H1 (cell line): ENCODE measurements around the gene ADA. TPM values are rescaled to one million over a fixed set of nuclear protein-coding genes. Genes with fewer than 3 reads are reported as not detected.

Source experiments
- CTCF ChIA-PET: fragments of 300-600 bp; sonication (Branson Sonifier 250); formaldehyde crosslinking; loops from one replicate; lab custom pipeline; 2021; ENCODE audit not compliant: partially characterized antibody; lab: Charles Lee
- POLR2A ChIA-PET: fragments of 300-600 bp; sonication (Branson Sonifier 250); formaldehyde crosslinking; loops from one replicate; lab custom pipeline; 2021; ENCODE audit warnings: inconsistent platforms; ENCODE audit not compliant: partially characterized antibody; lab: Charles Lee
- DNase-seq, 2 experiments: peaks; one replicate each; pipeline versions ENCODE4 v3.0.0 to v3.0.0-alpha.2; 2010 to 2022; ENCODE audit warnings: low spot score in 2 of 2, low read depth in 1 of 2, mixed read lengths in 1 of 2
- FAIRE-seq: peaks from 2 replicates; lab custom pipeline; 2011; peaks lifted over from hg19 to GRCh38; lab: Jason Lieb, UNC
- H2AFZ ChIP-seq: 2 replicates; pipeline ENCODE4 v1.8.1; 2012; ENCODE audit warnings: low read length, inconsistent platforms
- H2AK5ac ChIP-seq: 2 replicates; pipeline ENCODE4 v1.6.1; 2013; ENCODE audit warnings: low read depth, low read length
- H2BK120ac ChIP-seq: replicated peaks from 2 replicates; pipeline ENCODE3; 2013; ENCODE audit warnings: low read depth, low read length, inconsistent platforms
- H2BK12ac ChIP-seq: 2 replicates; pipeline ENCODE4 v1.6.1; 2013; ENCODE audit warnings: low read depth, low read length
- H2BK15ac ChIP-seq: 2 replicates; pipeline ENCODE4 v1.6.1; 2013; ENCODE audit warnings: low read length
- H2BK20ac ChIP-seq: 2 replicates; pipeline ENCODE4 v1.6.1; 2013; ENCODE audit warnings: low read length
- H2BK5ac ChIP-seq: 2 replicates; pipeline ENCODE4 v1.6.1; 2013; ENCODE audit warnings: low read depth, low read length
- H3K14ac ChIP-seq: 2 replicates; pipeline ENCODE4 v1.6.1; 2013; ENCODE audit warnings: inconsistent platforms; ENCODE audit not compliant: insufficient read length
- H3K18ac ChIP-seq: 2 replicates; pipeline ENCODE4 v1.6.1; 2013; ENCODE audit warnings: low read length; ENCODE audit errors: extremely low read depth
- H3K23ac ChIP-seq: 2 replicates; pipeline ENCODE4 v1.6.1; 2013; ENCODE audit warnings: inconsistent platforms; ENCODE audit not compliant: insufficient read length
- H3K23me2 ChIP-seq: 2 replicates; pipeline ENCODE4 v1.6.1; 2013; ENCODE audit warnings: low read depth, low read length
- H3K27ac ChIP-seq: 2 replicates; pipeline ENCODE4 v1.6.1; 2011; ENCODE audit warnings: low read depth, low read length, inconsistent platforms
- H3K27me3 ChIP-seq, 4 experiments: replicated peaks in 1 of 4; 1 replicate in 1 of 4; 2 replicates in 3 of 4; pipeline versions ENCODE4 v1.6.1 to v1.8.1; 2011 to 2013; ENCODE audit warnings: low read length in 3 of 4, mild to moderate bottlenecking in 3 of 4, inconsistent platforms in 2 of 4, mixed read lengths in 2 of 4, moderate library complexity in 1 of 4; ENCODE audit not compliant: control insufficient read depth in 3 of 4, insufficient read depth in 3 of 4; ENCODE audit errors: extremely low read depth in 1 of 4
- H3K36me3 ChIP-seq, 4 experiments: 2 replicates each; pipeline versions ENCODE4 v1.6.1 to v1.8.1; 2011 to 2013; ENCODE audit warnings: mild to moderate bottlenecking in 4 of 4, low read length in 3 of 4, moderate library complexity in 2 of 4, control low read depth in 1 of 4, inconsistent platforms in 1 of 4; ENCODE audit not compliant: insufficient read depth in 4 of 4, control insufficient read depth in 2 of 4
- H3K4ac ChIP-seq: replicated peaks from 2 replicates; pipeline ENCODE3; 2013; ENCODE audit warnings: low read length, low read depth, mixed read lengths, inconsistent platforms; ENCODE audit not compliant: insufficient read length
- H3K4me1 ChIP-seq, 4 experiments: replicated peaks in 1 of 4; 1 replicate in 1 of 4; 2 replicates in 3 of 4; pipeline versions ENCODE4 v1.6.1 to v1.8.1; 2011 to 2013; ENCODE audit warnings: low read length in 3 of 4, inconsistent platforms in 2 of 4, mixed read lengths in 1 of 4; ENCODE audit not compliant: insufficient read depth in 4 of 4, control insufficient read depth in 3 of 4
- H3K4me2 ChIP-seq, 2 experiments: 2 replicates each; pipeline versions ENCODE4 v1.6.1 to v1.8.1; 2011 to 2013; ENCODE audit warnings: low read depth in 2 of 2, low read length in 2 of 2, control low read depth in 1 of 2, inconsistent platforms in 1 of 2, mild to moderate bottlenecking in 1 of 2; ENCODE audit not compliant: insufficient read depth in 1 of 2
- H3K4me3 ChIP-seq, 4 experiments: fragments of 200-600, 300-600 bp in 1 of 4; sonication (generic), shearing (Covaris generic), sonication (Bioruptor Twin) in 1 of 4; 2 replicates each; pipeline versions ENCODE4 v1.5.1 to v1.8.1; 2011 to 2016; ENCODE audit warnings: low read length in 4 of 4, low read depth in 3 of 4, control low read depth in 2 of 4, inconsistent platforms in 2 of 4, mild to moderate bottlenecking in 2 of 4, mixed read lengths in 1 of 4, moderate library complexity in 1 of 4; ENCODE audit not compliant: insufficient read depth in 2 of 4; ENCODE audit errors: extremely low read depth in 1 of 4
- H3K56ac ChIP-seq: replicated peaks from 2 replicates; pipeline ENCODE3; 2013; ENCODE audit warnings: low read depth, mild to moderate bottlenecking, mixed read lengths, low read length, inconsistent platforms; ENCODE audit not compliant: insufficient read length
- H3K79me1 ChIP-seq: 2 replicates; pipeline ENCODE4 v1.6.1; 2013; ENCODE audit warnings: low read depth, low read length, control low read depth
- H3K79me2 ChIP-seq, 2 experiments: 2 replicates each; pipeline versions ENCODE4 v1.6.1 to v1.8.1; 2012 to 2013; ENCODE audit warnings: low read length in 2 of 2, mild to moderate bottlenecking in 2 of 2, inconsistent platforms in 1 of 2; ENCODE audit not compliant: insufficient read depth in 2 of 2, control insufficient read depth in 1 of 2
- H3K9ac ChIP-seq, 4 experiments: replicated peaks in 1 of 4; 1 replicate in 1 of 4; 2 replicates in 3 of 4; pipeline versions ENCODE4 v1.6.1 to v1.8.1; 2011 to 2013; ENCODE audit warnings: low read depth in 3 of 4, low read length in 3 of 4, control low read depth in 2 of 4, mild to moderate bottlenecking in 2 of 4, moderate library complexity in 2 of 4, inconsistent platforms in 1 of 4; ENCODE audit errors: extremely low read depth in 1 of 4
- H3K9me3 ChIP-seq, 2 experiments: 2 replicates each; pipeline versions ENCODE4 v1.6.1 to v1.8.1; 2012 to 2013; ENCODE audit warnings: mild to moderate bottlenecking in 2 of 2, moderate library complexity in 2 of 2, control low read depth in 1 of 2, inconsistent platforms in 1 of 2, low read depth in 1 of 2, low read length in 1 of 2, mixed read lengths in 1 of 2; ENCODE audit not compliant: insufficient read depth in 2 of 2
- H4K20me1 ChIP-seq, 2 experiments: replicated peaks in 1 of 2; 2 replicates each; pipeline versions ENCODE3 to v1.8.1; 2011 to 2013; ENCODE audit warnings: inconsistent platforms in 2 of 2, low read length in 2 of 2, mild to moderate bottlenecking in 1 of 2; ENCODE audit not compliant: insufficient read depth in 2 of 2, control insufficient read depth in 1 of 2
- H4K5ac ChIP-seq: 2 replicates; pipeline ENCODE4 v1.6.1; 2013; ENCODE audit warnings: low read length, low read depth, mixed read lengths, inconsistent platforms; ENCODE audit not compliant: insufficient read length
- H4K8ac ChIP-seq: 2 replicates; pipeline ENCODE4 v1.8.0; 2013; ENCODE audit warnings: mild to moderate bottlenecking, moderate library complexity, low read length, inconsistent platforms; ENCODE audit not compliant: insufficient read depth; ENCODE audit errors: extremely low read depth
- H4K91ac ChIP-seq: replicated peaks from 2 replicates; pipeline ENCODE3; 2013; ENCODE audit warnings: low read length, mixed read lengths, inconsistent platforms; ENCODE audit not compliant: insufficient read length
- HDAC2 ChIP-seq, 2 experiments: fragments of 300-600 bp in 1 of 2; sonication (generic) in 1 of 2; IDR thresholded peaks; 2 replicates each; pipeline ENCODE4 v1.6.1; 2011 to 2012; ENCODE audit warnings: low read depth in 2 of 2, low read length in 2 of 2, mild to moderate bottlenecking in 2 of 2, moderate library complexity in 2 of 2, borderline replicate concordance in 1 of 2, inconsistent platforms in 1 of 2
- RNF2 ChIP-seq: fragments of 200-900, 300-1000 bp; sonication (generic); IDR thresholded peaks from 2 replicates; pipeline ENCODE4 v1.7.1; 2016; ENCODE audit warnings: borderline replicate concordance, low read depth, mild to moderate bottlenecking, antibody characterized with exemption, low read length; ENCODE audit not compliant: poor library complexity, severe bottlenecking; ENCODE audit errors: missing control alignments
- SIN3A ChIP-seq, 2 experiments: IDR thresholded peaks in 1 of 2; conservative IDR thresholded peaks in 1 of 2; 2 replicates each; pipeline ENCODE4 v1.6.1; 2011 to 2012; ENCODE audit warnings: low read length in 2 of 2, improper control_type of control experiment in 1 of 2, low read depth in 1 of 2, mild to moderate bottlenecking in 1 of 2
- WGBS, 2 experiments: shearing (Covaris generic) in 1 of 2; methylation state at CpG; one replicate each; pipeline versions ENCODE4 v1.1.6 to v1.1.7; 2013 to 2015; ENCODE audit warnings: low lambda C conversion rate in 2 of 2, mixed read lengths in 2 of 2, inconsistent platforms in 1 of 2, low coverage in 1 of 2, missing lambda C conversion rate in 1 of 2; ENCODE audit not compliant: insufficient replicate concordance in 2 of 2, insufficient coverage in 1 of 2, insufficient read length in 1 of 2; ENCODE audit errors: extremely low coverage in 1 of 2, missing lambda C conversion rate in 1 of 2; 5-methylcytosine and 5-hydroxymethylcytosine counted together
- polyA plus RNA-seq, 7 experiments: library from polyadenylated mRNA; depleted of rRNA in 3 of 7; stranded (reverse) in 5 of 7; unstranded in 2 of 7; fragments of >200 nt in 5 of 7; fragments of 200-250 nt in 2 of 7; gene quantifications; 1 replicate in 5 of 7; 2 replicates in 1 of 7; 4 replicates in 1 of 7; pipeline versions ENCODE4 v1.2.1 to v1.2.3, GENCODE V29; 2011 to 2013; ENCODE audit warnings: missing spikeins in 2 of 7, mixed read lengths in 2 of 7
- total RNA-seq: library from RNA; stranded (reverse); fragmentation: NEBNext Ultra II Directional; extraction: Animal tissue kit (Norgen Biotek cat#: 25700); gene quantifications from 2 replicates; pipeline ENCODE4 v1.2.1, GENCODE V29; 2021
- TF ChIP-seq, protein P1 (sequence below): IDR thresholded peaks from 2 replicates; pipeline ENCODE4 v1.6.1; 2012; ENCODE audit warnings: inconsistent platforms

ADA gene
- total and polyA plus RNA-seq, 2 of the 8 experiments (the other 6 are each of a cell fraction or from before 2014, with no cell fraction given) = 19.9 to 32.8 TPM

DNA sequence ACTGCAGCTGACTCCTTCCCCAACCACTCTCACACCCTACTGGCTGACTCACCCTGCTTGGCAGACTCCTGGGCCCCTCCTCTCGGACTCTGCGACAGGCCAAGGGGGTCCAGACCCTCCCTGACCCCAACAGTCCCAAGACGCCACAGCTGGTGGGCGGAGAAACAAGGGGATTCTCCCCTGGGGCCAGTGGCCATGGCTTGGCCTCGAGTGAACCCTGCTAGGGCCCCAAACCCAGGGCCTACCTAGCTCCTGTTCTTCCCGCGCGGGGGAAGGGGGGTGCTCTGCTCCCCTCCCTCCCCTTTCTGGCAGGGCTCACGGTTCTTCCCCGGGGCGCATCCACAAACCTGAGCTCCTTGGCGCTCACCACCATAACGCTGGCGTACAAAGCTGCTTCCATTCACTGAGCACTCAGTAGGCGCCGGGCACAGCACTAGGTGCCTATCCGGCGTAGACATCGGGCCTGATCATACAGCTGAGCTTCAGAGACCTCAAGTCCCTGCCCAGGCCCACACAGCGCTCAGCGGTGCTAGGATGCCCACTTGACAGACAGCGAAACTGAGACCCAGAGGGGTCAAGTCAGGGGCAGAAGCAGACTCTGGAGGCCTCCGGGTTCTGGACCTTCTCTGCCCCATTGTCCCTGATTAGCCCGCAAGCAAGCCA is 597 bp downstream of the ADA start:
- H3K18ac ChIP-seq = peak overlapping the region; percentile 83
- H3K4me3 ChIP-seq = peak overlapping the region; percentile 44 to 93 (median 56)
- H2AFZ ChIP-seq = no peak overlapping the region
- no peak overlapping the region for H3K56ac ChIP-seq
- peaks cover 10 to 23% (median 14%) of the 10 kb centered on the region in 4 experiments for H3K4me1 ChIP-seq
- FAIRE-seq (no peak), DNase-seq (no peak)
- H4K91ac ChIP-seq = no peak overlapping the region
- H2BK120ac ChIP-seq = no peak overlapping the region
- H3K4ac ChIP-seq = no peak overlapping the region
- no peak overlapping the region for H3K23ac ChIP-seq
- 50% methylated on average over 23 of the region's 24 CpGs; no CpG with 5 or more reads in 1 of the 2 experiments for WGBS, 2 experiments
- no peaks in the 10 kb centered on the region for H3K79me2 ChIP-seq
- H3K9ac ChIP-seq = no peak overlapping the region; a peak in 2 of 7 replicates
- H3K9me3 ChIP-seq = peaks cover 9 to 10% of the 10 kb centered on the region in 2 experiments; a peak in 3 of 4 replicates
- H2BK15ac ChIP-seq = 0 out of 2 replicates have a peak overlapping the region, but pooled peaks have one; percentile 61
- H3K14ac ChIP-seq = no peak overlapping the region
- no peak overlapping the region for H2BK20ac ChIP-seq
- H2BK12ac ChIP-seq = 0 out of 2 replicates have a peak overlapping the region, but pooled peaks have one; percentile 27
- peak overlapping the region; percentile 84 to 90 for H3K4me2 ChIP-seq
- H3K27me3 ChIP-seq = peaks cover 0 to 20% (median 13%) of the 10 kb centered on the region in 4 experiments; a peak in 6 of 7 replicates
- H4K8ac ChIP-seq = peak overlapping the region; percentile 64
- H4K5ac ChIP-seq = no peak overlapping the region
- H2AK5ac ChIP-seq = no peak overlapping the region; the same call in 1 of the 2 replicates
- no peaks in the 10 kb centered on the region for H3K79me1 ChIP-seq
- POLR2A ChIA-PET = interaction anchor here (0.7 to 2.3 kb wide), 3 partner anchors 9 to 13 kb away, joined by 3 to 10 read pairs (median 7); no protein-coding TSS in a partner anchor
- no peak overlapping the region; the same call in 1 of the 2 replicates for H2BK5ac ChIP-seq
- no peaks in the 10 kb centered on the region for H3K36me3 ChIP-seq
- H3K27ac ChIP-seq = no peak overlapping the region
- CTCF ChIA-PET = interaction anchor here (1.3 to 11.0 kb wide), 4 partner anchors 13 to 97 kb away, joined by 3 to 83 read pairs (median 4); no protein-coding TSS in a partner anchor
- H4K20me1 ChIP-seq = no peaks in the 10 kb centered on the region
- H3K23me2 ChIP-seq = peaks cover 11% of the 10 kb centered on the region
- TF ChIP-seq, protein P1, sequence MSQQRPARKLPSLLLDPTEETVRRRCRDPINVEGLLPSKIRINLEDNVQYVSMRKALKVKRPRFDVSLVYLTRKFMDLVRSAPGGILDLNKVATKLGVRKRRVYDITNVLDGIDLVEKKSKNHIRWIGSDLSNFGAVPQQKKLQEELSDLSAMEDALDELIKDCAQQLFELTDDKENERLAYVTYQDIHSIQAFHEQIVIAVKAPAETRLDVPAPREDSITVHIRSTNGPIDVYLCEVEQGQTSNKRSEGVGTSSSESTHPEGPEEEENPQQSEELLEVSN = peak; percentile 35
- TF ChIP-seq RNF2 (no peak), HDAC2 (IDR thresholded peaks at IDR 0.05; ENCODE audit: borderline replicate concordance in 1 of 2, low read depth in 2 of 2, low read length in 2 of 2) (peak in 1 of 2 experiments; percentile 50; a peak in 1 of 4 replicates), SIN3A (conservative IDR thresholded peaks at IDR 0.05 in 1 of 2, IDR thresholded peaks at IDR 0.05 in 1 of 2; ENCODE audit: low read depth in 1 of 2, low read length in 2 of 2) (no peak)
